Motor neuron (in vitro differentiated cells): ENCODE data around the gene CHD6. TPM values are rescaled to one million over a fixed set of nuclear protein-coding genes. Genes with fewer than 3 reads are reported as not detected.

ENCODE experiments used
- ATAC-seq, 8 experiments: fragments of 200-7000 bp; cut with Tn5 transposase; replicated peaks in 6 of 8; 2 replicates each; pipeline ENCODE4 v1.8.0; 2021; ENCODE audit warnings: mild to moderate bottlenecking in 8 of 8, moderate library complexity in 8 of 8
- H3K27ac ChIP-seq, 2 donors: fragments of 250-450 bp; sonication (Bioruptor Pico); 2 replicates each; pipeline ENCODE4 v1.9.0; 2021; ENCODE audit warnings: antibody characterized with exemption in 2 of 2, mild to moderate bottlenecking in 2 of 2, moderate library complexity in 1 of 2
- H3K4me1 ChIP-seq, 2 donors: fragments of 250-450 bp; sonication (Bioruptor Pico); replicated peaks in 1 of 2; 2 replicates each; pipeline ENCODE4 v1.6.1; 2021; ENCODE audit warnings: antibody characterized with exemption in 2 of 2, mild to moderate bottlenecking in 2 of 2, moderate library complexity in 1 of 2
- H3K4me3 ChIP-seq, 5 donors: fragments of 250-450 bp; sonication (Bioruptor Pico); 2 replicates each; pipeline ENCODE4 v1.9.0; 2021; ENCODE audit warnings: antibody characterized with exemption in 5 of 5, mild to moderate bottlenecking in 5 of 5, moderate library complexity in 4 of 5
- WGBS, 10 experiments: fragments of 450-650 bp; shearing (Covaris generic); methylation state at CpG; one replicate each; pipeline ENCODE4 v1.0.0; 2022; 5-methylcytosine and 5-hydroxymethylcytosine counted together
- in situ Hi-C, 9 experiments: fragments of 400-800 bp; cut with MboI; loops; one replicate each; pipeline ENCODE4 v1.15.0; 2021; ENCODE audit warnings: low sequenced_read_pairs in 9 of 9, low pct_unique_long_range_greater_than_20kb in 2 of 9; ENCODE audit not compliant: unreplicated experiment in 9 of 9
- total RNA-seq, 8 experiments: library from RNA; unstranded; fragments of 300-600 nt; gene quantifications; 2 replicates each; pipeline versions ENCODE4 v1.2.3 to v1.2.4, GENCODE V29; 2022

Gene CHD6
- total RNA-seq, 8 experiments from 2014 or later = 19.4 to 59.2 (median 37.5) TPM

DNA sequence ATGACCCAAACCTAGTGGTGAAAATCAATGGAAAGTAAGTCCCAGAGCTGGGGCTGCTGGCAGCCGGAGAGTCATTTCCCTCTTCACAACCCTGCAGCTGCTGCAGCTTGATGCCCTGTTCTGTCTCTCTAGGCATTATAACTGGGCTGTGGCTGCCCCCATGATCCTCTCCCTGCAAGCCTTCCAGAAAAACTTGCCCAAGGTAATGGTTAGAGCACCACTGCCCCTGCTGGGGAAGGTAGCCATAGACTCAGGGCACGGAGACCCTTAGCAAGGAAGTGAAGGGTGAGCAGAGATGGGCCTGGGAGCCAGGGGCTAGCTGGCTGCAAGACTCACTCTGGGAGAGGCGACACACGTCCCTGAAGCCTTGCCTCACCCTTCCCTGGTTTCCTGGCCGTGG lies 265.5 kb downstream of the CHD6 start:
- in situ Hi-C loops = no loop called here

GRCh38 chr20:41352106-41352505 lies 266.1 kb downstream of the CHD6 start:
- peaks cover 0 to 7% of the 10 kb centered on the region in 2 donors for H3K4me1 ChIP-seq
- peak in 1 of 8 experiments; percentile 38 for ATAC-seq
- H3K4me3 ChIP-seq = no peak overlapping the region
- WGBS, 10 experiments = 100% methylated on average over 1 of the region's 4 CpGs; no CpG with 5 or more reads in 9 of the 10 experiments
- in situ Hi-C loops = no loop called here
- H3K27ac ChIP-seq = no peak overlapping the region

More for the DNA sequence above, 265.5 kb downstream of the CHD6 start:
- WGBS, 10 experiments = 39 to 100% (median 77%) methylated on average over 1 to 3 of the region's 5 CpGs; no CpG with 5 or more reads in 4 of the 10 experiments
- ATAC-seq = no peak
- Histone ChIP-seq H3K27ac (no peak overlapping the region), H3K4me1 (peaks cover 0 to 4% of the 10 kb centered on the region in 2 donors), H3K4me3 (no peak overlapping the region)
